ENCODE measurements around the gene FRAS1. TPM values are rescaled to one million over a fixed set of nuclear protein-coding genes. Genes with fewer than 3 reads are reported as not detected.

FRAS1 gene
- total and polyA plus RNA-seq, 2 donors (not counting 3 experiments of a cell fraction or from before 2014, with no cell fraction given): 1.4 to 3.6 TPM

DNA sequence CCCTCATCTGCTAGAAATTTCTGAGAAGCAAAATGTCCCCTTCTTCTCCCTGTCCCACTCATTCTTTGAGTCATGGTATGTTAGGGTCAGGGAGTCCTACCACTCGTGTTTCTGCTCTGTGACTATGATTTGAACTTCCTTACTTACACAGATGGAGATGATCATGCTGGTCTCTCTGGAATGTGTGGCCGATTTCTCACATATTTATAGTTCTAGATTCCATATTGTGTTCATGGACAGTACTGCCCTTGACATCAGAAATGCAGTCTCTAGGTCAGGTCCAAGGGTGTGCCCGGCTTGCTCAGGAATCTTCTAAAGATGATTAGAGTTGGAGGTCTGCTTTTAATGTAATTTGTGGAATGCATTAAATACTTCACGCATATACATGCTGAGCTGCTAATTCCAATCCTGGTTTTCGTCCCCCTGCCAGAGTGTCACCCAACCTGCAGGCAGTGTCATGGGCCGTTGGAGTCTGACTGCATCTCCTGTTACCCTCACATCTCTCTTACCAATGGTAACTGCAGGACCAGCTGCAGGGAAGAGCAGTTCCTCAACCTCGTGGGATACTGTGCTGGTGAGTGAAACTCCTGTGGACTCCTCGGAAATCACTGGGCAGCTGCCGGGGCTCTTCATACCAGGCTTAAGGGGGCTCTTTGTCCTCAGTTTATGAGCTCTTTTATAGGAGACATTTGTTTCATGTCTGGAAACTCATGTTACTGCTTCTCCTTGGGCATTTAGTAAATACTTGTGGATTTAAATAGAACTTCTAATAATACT is 280.3 kb downstream of the FRAS1 start:
- Histone ChIP-seq H3K27ac (ENCODE audit: insufficient read depth, low read depth, low read length) (no peak overlapping the region), H3K9me1 (replicated peaks; ENCODE audit: control insufficient read depth, extremely low read depth, insufficient read depth, low read length) (no peaks in the 10 kb centered on the region), H3K4me3 (replicated peaks in 1 of 3; ENCODE audit: insufficient read depth in 1 of 3, low read depth in 1 of 3, low read length in 3 of 3) (no peak overlapping the region), H3K79me2 (ENCODE audit: control insufficient read depth, insufficient read depth, low read length) (no peaks in the 10 kb centered on the region), H2AFZ (ENCODE audit: low read depth, low read length) (no peak overlapping the region), H3K36me3 (ENCODE audit: control insufficient read depth in 2 of 2, extremely low read depth in 1 of 2, insufficient read depth in 2 of 2, low read length in 2 of 2) (no peaks in the 10 kb centered on the region), H3K9me3 (replicated peaks; ENCODE audit: control insufficient read depth, insufficient read depth, low read length) (no peaks in the 10 kb centered on the region), H3K4me2 (ENCODE audit: insufficient read depth, low read length) (no peak overlapping the region), H3K9ac (replicated peaks; ENCODE audit: extremely low read depth, insufficient read depth, low read length) (no peak overlapping the region), H4K20me1 (replicated peaks; ENCODE audit: control insufficient read depth, extremely low read depth, insufficient read depth, low read length) (no peaks in the 10 kb centered on the region), H3K27me3 (ENCODE audit: control insufficient read depth in 2 of 2, insufficient read depth in 2 of 2, low read length in 2 of 2) (no peaks in the 10 kb centered on the region), H3K4me1 (ENCODE audit: control insufficient read depth, extremely low read depth, insufficient read depth, low read length) (no peaks in the 10 kb centered on the region)
- dilution Hi-C loops (cut with MboI; ENCODE audit: extremely low pct_ligation_motif_present, low sequenced_read_pairs) (no loop called here), intact Hi-C loops (cut with micrococcal nuclease) (no loop called here)
- no peak for DNase-seq (ENCODE audit: low read depth, low spot score)
- ChIA-PET CTCF (no interaction called here), POLR2A (no interaction called here)
- TF ChIP-seq FOS (IDR thresholded peaks at IDR 0.05; ENCODE audit: borderline replicate concordance, insufficient read depth, low read length) (no peak), POLR2A (IDR thresholded peaks at IDR 0.05; ENCODE audit: low read depth, low read length) (no peak), POLR2AphosphoS5 (IDR thresholded peaks at IDR 0.05; ENCODE audit: insufficient read depth, low read depth, low read length) (no peak), MAX (IDR thresholded peaks at IDR 0.05; ENCODE audit: insufficient read depth, insufficient read length) (no peak), JUN (IDR thresholded peaks at IDR 0.05; ENCODE audit: borderline replicate concordance, insufficient read depth, insufficient read length, low read depth) (no peak), MYC (IDR thresholded peaks at IDR 0.05; ENCODE audit: low read depth, low read length) (no peak)
- no TSS peak for BruUV-seq (replicated peaks)
- FAIRE-seq: no peak

DNA sequence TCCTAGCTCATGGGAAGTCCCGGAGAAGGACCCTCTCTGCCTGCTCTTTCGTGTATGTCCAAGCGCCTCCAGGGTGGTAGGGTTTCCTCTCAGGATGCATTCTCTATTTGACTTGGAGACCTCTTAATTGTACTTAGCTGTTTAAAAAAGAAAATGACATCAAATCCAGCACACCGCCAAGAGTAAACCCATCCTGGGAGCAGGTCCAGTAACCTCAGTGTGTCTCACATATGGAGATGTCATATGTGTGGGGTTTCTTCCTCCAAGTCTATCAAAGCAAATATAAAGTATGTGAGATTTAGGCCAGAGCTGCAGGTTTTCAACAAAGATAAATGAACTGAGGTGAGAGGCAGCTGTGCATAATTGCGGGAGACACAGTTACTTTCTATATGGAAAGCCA is 285.0 kb downstream of the FRAS1 start:
- no peak for TF ChIP-seq MAX (IDR thresholded peaks at IDR 0.05; ENCODE audit: insufficient read depth, insufficient read length)
- no peak for TF ChIP-seq FOS (IDR thresholded peaks at IDR 0.05; ENCODE audit: borderline replicate concordance, insufficient read depth, low read length)
- no peak for TF ChIP-seq POLR2A (IDR thresholded peaks at IDR 0.05; ENCODE audit: low read depth, low read length)
- no peak for TF ChIP-seq POLR2AphosphoS5 (IDR thresholded peaks at IDR 0.05; ENCODE audit: insufficient read depth, low read depth, low read length)
- TF ChIP-seq EZH2 (IDR thresholded peaks at IDR 0.05; ENCODE audit: borderline replicate concordance, low read depth, low read length, severe bottlenecking): no peak
- no peak for TF ChIP-seq GATA2 (IDR thresholded peaks at IDR 0.05; ENCODE audit: insufficient read depth, insufficient read length, low read depth, low read length)
- TF ChIP-seq, protein P1, sequence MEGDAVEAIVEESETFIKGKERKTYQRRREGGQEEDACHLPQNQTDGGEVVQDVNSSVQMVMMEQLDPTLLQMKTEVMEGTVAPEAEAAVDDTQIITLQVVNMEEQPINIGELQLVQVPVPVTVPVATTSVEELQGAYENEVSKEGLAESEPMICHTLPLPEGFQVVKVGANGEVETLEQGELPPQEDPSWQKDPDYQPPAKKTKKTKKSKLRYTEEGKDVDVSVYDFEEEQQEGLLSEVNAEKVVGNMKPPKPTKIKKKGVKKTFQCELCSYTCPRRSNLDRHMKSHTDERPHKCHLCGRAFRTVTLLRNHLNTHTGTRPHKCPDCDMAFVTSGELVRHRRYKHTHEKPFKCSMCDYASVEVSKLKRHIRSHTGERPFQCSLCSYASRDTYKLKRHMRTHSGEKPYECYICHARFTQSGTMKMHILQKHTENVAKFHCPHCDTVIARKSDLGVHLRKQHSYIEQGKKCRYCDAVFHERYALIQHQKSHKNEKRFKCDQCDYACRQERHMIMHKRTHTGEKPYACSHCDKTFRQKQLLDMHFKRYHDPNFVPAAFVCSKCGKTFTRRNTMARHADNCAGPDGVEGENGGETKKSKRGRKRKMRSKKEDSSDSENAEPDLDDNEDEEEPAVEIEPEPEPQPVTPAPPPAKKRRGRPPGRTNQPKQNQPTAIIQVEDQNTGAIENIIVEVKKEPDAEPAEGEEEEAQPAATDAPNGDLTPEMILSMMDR (IDR thresholded peaks at IDR 0.05; ENCODE audit: extremely low read depth in 1 of 2, insufficient read depth in 1 of 2, low read depth in 1 of 2, low read length in 2 of 2): no peak
- no peak for DNase-seq (ENCODE audit: low read depth, low spot score)
- H3K4me3 ChIP-seq (replicated peaks in 1 of 3; ENCODE audit: insufficient read depth in 1 of 3, low read depth in 1 of 3, low read length in 3 of 3): no peak overlapping the region
- no peaks in the 10 kb centered on the region for H3K9me1 ChIP-seq (replicated peaks; ENCODE audit: control insufficient read depth, extremely low read depth, insufficient read depth, low read length)
- H3K4me2 ChIP-seq (ENCODE audit: insufficient read depth, low read length): no peak overlapping the region
- FAIRE-seq: no peak
- dilution Hi-C loops (cut with MboI; ENCODE audit: extremely low pct_ligation_motif_present, low sequenced_read_pairs): no loop called here
- H3K27me3 ChIP-seq (ENCODE audit: control insufficient read depth in 2 of 2, insufficient read depth in 2 of 2, low read length in 2 of 2): peaks cover 0 to 1% of the 10 kb centered on the region in 2 experiments
- H3K9ac ChIP-seq (replicated peaks; ENCODE audit: extremely low read depth, insufficient read depth, low read length): no peak overlapping the region
- no peak overlapping the region for H2AFZ ChIP-seq (ENCODE audit: low read depth, low read length)
- no peaks in the 10 kb centered on the region for H3K9me3 ChIP-seq (replicated peaks; ENCODE audit: control insufficient read depth, insufficient read depth, low read length)
- intact Hi-C loops (cut with micrococcal nuclease): no loop called here
- POLR2A ChIA-PET: no interaction called here
- CTCF ChIA-PET: no interaction called here
- no peaks in the 10 kb centered on the region for H3K79me2 ChIP-seq (ENCODE audit: control insufficient read depth, insufficient read depth, low read length)
- H3K4me1 ChIP-seq (ENCODE audit: control insufficient read depth, extremely low read depth, insufficient read depth, low read length): no peaks in the 10 kb centered on the region
- H4K20me1 ChIP-seq (replicated peaks; ENCODE audit: control insufficient read depth, extremely low read depth, insufficient read depth, low read length): no peaks in the 10 kb centered on the region
- no peaks in the 10 kb centered on the region for H3K36me3 ChIP-seq (ENCODE audit: control insufficient read depth in 2 of 2, extremely low read depth in 1 of 2, insufficient read depth in 2 of 2, low read length in 2 of 2)
- no TSS peak for BruUV-seq (replicated peaks)
- no peak overlapping the region for H3K27ac ChIP-seq (ENCODE audit: insufficient read depth, low read depth, low read length)

All from endothelial cell of umbilical vein (primary cell).